Epidermal melanocyte (primary cell): ENCODE data around the gene CHST3.
"Not testable (repeated sequence)": the region's sequence is repeated elsewhere in the genome, so short reads cannot be mapped to it uniquely, and the experiment has no call there.

Source experiments
- DNase-seq: peaks from one replicate; pipeline ENCODE4 v3.0.0; 2011; ENCODE audit warnings: low spot score; ENCODE audit not compliant: insufficient read length

The CHST3 gene

DNA sequence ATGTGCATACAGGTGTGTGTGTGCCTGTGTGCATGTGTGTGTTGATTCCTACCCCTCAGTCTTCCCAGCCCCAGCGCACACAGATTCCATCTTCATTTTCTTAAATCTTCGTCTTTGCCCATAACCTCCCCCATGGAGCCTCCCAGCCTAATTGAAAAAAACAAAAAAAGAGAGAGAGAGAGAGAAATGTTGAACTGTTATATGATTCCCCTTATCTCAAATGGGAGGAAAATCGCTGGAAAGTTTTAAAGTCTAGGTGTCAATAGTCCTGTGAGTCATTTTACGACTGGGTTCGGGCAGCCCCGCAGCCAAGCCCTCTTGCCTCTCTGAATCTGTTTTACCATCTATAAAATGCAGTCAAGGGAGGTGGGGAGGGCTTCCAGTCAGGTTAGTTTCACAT, 63.3 kb downstream of the CHST3 start:
- no peak for DNase-seq

DNA sequence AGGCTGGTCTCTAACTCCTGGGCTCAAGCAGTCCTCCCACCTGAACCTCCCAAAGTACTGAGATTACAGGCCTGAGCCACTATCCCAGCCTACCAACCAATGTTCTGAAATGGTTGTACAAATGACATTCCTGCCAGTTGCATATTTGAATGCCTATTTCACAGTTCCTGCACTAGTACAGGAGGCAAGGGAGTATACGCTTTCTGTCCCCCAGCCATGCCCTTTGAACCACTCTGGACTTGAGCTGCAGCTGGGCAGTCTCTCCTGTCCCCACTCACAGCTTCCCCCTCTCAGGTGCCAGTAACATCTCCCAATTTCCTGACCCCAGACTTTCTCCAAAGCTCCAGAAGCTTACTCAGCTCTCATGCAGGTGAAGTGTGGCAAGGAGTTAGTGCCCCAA, 65.2 kb downstream of the CHST3 start:
- DNase-seq = no peak

DNA sequence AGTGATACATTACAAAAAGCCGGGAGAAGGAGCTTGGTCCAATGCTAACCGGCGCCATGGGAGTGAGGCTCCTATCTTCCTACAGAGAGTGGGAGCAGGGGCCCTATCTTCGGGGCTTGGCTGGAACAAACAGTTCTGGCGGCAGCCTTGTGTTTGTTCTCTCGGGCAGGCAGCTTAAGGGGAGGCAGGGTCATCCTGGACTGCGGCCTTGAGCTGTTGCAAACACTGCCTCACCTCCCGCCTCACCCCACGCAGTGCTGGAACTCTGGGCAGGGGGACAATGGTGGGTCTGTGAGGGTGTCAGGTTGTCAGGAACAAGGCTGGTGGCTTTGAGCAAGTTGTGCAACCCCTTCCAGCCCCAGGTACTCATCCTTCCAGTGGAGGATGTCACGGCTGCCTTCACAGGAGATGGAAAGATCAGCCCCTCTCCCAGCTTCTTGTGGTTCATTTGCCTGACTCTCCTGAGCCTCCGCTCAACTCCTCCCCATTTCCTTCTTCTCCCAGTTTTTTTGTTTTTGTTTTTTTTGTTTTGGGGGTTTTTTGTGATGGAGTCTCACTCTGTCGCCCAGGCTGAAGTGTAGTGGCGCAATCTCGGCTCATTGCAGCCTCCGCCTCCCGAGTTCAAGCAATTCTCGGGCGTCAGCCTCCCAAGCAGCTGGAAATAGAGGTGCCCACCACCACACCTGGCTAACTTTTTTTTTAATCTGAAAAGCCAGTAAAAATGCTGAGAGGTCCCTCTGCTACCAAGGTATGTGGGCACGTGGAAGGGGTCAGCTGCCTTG, 66.8 kb downstream of the CHST3 start:
- no peak for DNase-seq

DNA sequence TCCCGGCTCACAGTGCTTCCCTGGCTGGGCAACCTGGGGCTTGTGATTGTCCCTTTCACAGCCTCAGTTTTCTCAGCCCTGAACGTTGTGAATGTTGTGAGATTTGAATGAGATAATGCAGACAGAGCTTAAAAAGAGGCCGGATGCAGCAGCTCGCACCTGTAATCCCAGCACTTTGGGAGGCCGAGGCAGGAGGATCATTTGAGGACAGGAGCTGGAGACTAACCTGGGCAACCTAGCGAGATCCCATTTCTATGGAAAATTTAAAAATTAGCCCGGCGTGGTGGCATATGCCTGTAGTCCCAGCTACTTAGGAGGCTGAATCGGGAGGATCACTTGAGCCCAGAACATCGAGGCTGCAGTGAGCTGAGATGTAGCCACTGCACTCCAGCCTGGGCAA, 67.5 kb downstream of the CHST3 start:
- DNase-seq = no peak

DNA sequence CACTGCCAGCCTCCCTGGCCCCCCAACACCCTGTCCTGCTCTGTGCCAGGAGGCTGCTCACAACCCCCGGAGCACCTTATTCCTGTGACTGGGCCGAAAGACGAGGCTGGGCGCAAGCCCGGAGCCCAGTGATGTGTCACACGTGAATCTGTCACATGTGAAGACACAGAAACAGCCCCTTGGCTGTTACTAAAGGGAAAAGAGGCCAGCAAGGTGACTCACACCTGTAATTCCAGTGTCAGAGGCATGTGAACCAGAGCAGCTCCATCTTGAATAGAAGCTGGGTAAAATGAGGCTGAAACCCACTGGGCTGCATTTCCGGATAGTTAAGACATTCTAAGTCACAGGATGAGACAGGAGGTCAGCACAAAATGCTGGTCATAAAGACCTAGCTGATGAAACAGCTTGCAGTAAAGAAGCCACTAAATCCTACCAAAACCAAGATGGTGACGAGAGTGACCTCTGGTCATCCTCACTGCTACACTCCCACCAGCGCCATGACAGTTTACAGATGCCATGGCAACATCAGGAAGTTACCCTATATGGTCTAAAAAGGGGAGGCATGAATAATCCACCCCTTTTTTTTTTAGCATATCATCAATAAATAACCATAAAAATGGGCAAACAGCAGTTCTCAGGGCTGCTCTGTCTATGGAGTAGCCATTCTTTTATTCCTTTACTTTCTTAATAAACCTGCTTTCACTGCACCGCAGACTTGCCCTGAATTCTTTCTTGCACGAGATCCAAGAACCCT, 68.4 kb downstream of the CHST3 start:
- not testable (repeated sequence) for DNase-seq

DNA sequence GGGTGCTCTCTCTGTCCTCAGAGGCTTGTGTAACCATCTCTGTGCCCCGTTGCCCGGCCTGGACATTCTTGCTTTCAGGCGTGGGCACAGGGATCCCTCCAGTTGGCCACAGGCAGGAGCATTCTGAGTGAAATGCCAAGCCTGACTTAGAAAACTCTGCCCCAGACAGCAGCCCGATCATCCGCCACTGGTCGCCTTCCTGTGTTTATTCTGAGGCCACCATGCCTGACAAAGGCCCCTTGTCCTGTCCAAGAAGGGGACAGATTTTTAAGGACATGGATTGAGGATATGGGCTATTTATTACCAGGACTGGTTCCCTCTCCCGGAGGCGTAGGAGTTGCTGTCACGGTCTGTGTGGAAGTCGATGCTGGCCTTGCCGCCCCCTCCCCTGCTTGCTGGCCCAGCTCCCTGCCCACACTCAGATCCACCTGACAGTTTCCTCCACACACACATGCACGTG, 69.9 kb downstream of the CHST3 start:
- DNase-seq = no peak

DNA sequence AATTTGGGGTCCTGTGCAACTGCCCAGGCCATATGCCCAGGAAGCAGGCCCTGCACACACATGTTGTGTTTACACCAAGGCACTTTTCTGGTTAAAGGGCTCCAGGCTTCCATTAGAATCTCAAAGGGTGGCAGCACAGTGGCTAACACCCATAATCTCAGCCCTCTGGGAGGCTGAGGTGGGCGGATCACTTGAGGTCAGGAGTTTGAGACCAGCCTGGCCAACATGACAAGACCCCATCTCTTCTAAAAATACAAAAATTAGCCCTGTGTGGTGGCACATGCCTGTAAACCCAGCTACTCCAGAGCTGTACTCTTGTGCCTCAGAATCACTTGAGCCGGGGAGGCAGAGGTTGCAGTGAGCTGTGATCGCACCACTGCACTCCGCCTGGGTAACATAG, 70.6 kb downstream of the CHST3 start:
- DNase-seq = no peak

DNA sequence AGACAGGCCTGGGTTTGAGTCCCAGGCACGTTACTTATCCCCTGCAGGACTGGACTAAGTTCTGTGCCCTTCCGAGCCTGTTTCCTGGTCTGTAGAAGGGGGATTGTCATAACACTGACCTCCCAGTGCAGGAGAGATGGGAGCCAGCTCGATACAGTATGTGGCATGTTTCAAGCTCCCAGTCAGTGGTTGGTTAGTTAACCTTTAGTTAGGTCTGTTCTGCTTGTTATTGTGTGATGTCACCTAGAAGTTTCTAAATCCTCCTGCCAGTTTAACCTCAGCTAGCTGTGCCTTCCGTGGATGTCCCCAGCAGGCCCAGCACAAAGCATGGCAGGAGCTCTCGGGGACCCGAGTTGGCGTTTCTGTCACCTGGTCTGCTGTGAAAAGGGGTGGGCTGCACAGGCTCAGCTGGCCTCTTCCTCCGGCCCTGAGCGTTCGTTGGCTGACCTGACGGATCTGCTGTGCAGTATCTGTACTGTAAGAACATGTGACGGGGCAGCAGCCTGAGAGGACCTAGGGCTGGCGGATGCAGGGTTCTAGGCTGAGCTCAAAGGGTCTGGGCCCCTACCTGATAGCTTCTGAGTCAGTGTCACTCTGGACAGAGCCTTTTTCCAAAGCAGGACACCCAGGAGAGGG, 71.2 kb downstream of the CHST3 start:
- DNase-seq = no peak

DNA sequence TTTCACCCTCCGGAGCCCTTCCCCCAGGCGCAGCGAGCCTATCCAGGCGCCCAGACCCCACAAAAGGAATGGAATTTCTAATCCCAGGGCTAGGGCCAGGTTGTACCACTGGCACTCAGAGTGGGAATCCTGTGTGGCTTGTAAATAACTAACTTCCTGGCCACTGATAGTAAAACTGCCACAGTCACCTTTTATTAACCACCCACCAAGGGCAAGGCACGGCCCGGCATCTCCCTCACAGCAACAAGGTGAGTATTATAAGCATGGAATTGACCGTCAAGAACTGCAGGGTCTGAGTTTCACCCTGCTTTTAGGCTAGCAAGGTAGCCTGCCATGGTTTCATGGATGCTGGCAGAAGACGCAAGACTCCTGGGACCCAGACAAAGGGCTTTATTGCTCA, 73.1 kb downstream of the CHST3 start:
- no peak for DNase-seq

DNA sequence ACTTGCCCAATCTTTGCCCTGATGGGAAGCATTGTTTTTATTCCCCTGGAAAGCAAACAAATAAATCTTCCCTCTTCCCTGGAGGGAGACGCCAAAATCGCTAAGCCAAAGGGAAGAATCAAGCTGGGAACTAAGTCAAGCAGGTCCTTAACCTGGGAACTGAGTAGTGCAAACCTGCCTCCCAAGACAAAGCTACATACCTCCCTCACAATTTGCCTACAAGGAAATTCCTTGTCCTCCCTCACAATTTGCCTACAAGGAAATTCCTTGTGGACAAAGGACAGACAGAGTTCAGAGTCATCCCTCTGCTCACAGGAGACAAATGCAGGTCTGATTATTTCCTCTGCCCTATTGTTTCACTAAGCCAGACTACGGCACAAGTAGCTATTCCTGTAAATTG, 73.6 kb downstream of the CHST3 start:
- no peak for DNase-seq

DNA sequence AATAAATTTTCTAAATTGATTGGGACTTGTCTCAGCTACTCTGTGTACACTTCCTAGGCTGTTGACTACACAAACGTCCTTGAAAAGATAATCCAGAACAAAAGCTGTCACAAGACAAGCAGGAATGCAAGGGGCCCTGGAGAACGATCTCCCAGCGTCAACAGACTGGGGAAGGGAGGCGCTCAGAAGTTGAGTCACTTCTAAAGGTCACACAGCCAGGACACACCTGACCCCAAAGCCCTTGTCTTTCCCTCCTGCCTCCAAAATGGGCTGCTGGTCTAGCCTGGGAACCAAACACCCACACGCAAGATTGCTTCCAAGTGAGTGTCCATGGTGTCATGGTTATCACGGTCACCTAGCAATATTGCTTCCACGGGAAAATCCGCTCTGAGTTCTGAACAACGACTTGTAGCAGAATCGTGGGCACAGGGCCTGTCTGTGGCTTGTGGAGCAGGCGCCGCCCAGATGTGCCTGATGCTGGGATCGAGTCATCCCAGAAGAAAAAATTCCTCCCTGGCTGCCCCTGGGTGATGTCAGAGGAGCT, 74.3 kb downstream of the CHST3 start:
- no peak for DNase-seq

DNA sequence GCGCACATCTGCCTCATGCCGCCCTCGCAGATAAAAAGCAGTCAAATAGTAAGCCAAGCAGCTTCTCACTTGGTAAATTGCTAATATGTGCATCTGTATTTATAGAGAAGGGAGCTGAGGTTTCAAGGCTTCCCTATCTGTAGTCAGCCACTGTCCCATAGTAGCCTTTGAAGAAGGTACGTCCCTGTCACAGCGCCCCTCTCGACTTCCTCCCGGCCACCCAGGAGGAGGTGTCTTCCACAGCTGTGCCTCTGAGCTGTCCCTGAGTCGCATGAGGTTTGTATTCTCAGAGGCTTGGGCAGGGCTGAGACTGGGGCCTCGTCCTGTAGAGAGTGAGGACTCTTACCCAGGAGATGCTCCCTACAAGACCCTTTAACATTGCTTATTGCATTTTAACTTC, 75.2 kb downstream of the CHST3 start:
- no peak for DNase-seq

DNA sequence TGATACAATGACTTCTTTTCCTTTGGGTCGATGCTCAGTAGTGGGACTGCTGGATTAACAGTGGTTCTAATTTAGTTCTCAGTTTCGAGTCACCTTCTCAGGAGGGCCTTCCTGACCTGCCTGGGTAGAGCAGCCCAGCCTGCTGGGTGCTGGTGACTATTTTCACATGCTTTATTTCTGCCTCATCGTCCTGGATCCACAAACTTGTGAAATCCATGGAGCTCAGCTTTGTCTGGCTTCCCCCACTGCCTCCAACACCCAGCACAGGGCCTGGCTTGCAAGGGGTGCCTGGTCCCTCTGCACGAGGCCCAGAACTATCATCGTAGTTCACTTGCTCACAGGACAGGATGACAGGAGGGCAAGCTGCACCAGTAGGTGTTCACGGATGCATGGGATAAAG, 77.3 kb downstream of the CHST3 start:
- DNase-seq = no peak

DNA sequence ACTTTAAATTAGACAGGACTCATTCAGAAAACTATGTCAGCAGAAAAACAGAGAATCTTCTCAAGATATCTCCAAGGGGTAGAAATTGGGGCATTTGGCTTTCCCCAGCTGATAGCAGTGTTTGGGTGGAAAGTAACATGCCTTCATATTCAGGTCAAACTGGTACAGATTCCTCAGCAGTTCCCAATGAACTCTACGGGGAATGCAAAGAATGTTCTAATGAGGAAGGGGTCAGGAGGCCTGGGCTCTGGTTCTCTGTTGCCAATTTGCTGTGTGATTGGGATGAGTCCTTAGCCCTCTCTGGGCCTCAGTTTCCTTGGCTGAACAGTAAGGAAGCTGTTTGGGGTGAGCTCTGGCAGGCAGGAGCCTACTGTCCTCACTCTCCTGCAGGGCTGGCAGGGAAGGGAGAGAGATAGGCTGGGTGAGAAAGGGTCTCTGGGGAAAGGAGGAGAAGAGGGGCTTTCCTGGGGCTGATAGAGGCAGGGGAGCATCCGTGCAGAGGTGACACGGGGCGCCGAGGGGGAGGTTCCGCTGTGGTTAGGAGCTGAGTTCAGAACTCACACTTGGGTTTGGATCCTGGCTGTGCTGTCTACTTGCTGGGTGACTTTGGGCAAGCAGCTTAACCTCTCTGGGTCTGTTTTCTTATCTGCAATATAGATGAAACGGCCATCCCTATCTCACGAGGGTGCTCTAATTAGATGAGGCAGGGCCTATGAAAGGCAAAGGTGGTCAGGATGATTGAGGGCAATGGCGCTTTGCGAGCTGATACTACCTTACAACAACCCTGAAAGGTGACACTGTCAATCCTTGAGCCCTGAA, 79.0 kb downstream of the CHST3 start:
- DNase-seq = no peak

DNA sequence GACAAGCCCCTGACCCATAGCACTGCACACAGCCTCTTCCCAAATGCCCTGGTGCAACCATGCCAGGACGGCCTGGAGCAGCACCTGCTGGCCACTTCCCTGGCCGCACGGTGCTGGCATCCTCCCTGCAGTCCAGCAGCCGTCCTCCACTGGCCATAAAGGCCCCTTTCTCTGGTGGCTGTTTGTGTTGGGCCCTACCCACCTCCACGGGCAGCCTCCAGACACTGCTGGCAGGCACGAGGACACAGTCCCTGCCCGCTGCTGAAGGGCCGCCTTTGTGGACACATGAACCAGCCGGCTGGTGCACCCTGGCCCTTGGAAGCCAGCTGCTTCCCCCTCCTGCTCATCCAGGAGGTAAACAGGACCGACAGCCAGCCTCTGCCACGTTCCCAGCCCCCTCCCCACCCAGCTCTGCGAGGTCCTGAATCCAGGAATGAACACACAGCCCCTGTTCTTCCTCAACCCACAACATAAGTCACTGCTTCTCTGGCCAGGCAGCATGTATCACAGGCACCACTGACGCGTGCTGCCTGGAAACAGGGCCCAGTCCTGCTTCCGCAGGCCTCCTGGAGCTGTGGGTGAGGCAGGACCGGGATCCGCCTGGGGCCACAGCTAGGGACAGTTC, 80.3 kb downstream of the CHST3 start:
- no peak for DNase-seq

DNA sequence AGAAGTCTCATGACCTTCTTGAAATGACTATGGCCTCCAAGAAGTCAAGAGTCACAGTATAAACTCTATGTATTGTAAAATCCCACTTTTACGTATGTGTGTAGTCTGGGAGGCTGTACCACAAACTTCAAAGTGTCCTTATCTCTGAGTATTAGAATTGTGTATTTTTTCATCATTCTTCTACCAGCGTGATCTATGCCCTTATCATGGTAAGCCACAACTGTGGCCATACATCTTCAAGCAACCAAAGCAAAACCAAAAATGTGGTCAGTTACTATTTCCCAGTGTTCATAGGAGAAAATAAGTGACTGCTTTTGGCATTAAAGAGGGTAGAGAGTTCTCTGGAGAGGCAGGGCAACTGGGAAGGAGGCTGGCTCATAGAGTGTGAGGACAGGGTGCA, 81.4 kb downstream of the CHST3 start:
- DNase-seq = no peak

DNA sequence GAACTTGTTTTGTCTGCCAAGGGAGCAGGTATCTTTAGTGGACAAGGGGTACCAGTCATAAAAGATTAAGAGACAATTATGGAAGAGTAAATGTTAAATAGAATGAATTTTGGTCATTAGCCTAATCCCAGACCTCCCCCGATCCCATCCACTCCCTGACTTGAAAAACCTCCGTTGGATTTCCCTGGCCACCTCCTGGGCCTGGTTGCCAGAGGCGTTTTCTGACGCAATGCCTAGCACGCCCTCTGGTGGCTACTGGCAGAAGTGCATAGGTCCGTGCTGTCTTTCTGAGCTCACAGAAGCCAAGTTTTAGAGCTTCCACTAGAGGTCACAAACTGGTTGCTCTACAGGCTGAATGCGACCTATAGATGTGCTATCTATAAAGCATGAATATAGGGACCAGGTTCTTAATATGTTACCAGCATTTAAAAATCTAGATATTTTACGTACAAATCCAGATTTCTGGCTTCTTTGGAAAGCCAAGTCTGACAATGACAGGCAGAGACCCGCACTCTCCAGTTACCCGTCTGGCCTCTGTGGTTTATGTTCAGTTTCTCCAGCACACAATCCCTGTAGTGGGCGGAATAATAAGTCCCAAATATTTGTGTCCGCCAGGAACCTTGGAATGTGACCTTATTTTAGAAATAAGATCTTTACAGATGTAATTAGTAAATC, 84.4 kb downstream of the CHST3 start:
- DNase-seq = peak; percentile 92

DNA sequence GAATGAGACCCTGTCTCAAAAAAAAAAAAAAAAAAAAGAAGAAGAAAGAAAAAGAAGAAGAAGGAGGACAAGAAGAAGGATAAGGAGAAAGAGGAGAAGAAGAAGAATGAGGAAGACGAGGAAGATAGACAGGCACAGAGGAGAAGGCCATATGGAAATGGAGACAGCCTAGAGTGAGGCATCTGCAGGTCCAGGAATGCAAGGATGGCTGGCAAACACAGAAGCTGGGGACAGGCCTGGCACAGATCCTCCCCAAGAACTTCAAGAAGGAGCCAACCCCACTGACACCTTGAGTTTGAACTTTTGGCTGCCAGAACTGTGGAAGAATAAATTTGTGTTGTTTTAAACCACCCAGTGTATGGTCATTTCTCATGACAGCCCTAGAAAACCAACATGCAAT, 85.3 kb downstream of the CHST3 start:
- DNase-seq = no peak

DNA sequence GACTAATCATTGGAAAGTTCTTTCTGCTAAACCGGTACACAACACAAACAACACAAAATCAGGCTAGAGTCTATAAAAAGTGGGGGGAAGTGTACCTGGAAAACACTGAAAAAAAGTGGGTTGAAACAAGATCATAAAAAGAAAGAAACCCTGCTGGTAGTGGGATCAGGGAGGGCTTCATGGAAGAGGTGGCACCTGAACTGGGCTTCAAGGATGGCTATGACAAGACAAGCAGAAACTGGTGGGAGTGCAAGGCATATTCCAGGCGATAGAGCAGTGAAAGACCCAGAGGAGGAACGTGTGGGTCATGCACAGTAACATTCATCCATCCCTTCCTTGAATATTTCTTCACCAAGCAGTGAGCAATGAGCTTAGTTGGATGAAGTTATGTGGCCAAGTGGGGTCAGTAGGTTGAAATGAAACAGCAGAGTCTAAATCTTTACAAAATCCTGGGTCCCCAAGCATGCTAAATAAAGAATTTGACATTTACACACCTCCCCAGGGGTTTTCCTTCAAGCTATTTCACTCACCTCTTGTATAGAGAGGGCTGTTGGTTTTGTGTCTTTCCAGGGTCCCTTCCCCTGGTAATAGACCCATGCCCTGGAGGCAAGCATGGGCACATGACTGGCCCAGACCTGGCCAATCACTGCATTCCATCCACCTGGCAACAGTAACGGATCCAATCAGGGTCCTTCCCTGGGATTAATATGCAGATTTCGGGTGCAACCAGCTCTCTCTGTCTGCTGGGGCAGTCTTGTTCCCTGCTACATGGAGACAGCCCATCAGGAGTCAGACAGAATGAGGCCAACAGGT, 86.0 kb downstream of the CHST3 start:
- no peak for DNase-seq
